GM12891 (cell line): ENCODE results near the gene ARAP2.

Experiments
- POLR2A ChIP-seq: IDR thresholded peaks from 2 replicates; pipeline ENCODE4 v1.6.1; 2011; ENCODE audit warnings: low read depth, low read length, control low read depth
- POLR2AphosphoS5 ChIP-seq: IDR thresholded peaks from 2 replicates; pipeline ENCODE4 v1.6.1; 2011; ENCODE audit warnings: low read depth, low read length, control low read depth
- SPI1 ChIP-seq: IDR thresholded peaks from 2 replicates; pipeline ENCODE4 v1.6.1; 2011; ENCODE audit warnings: low read depth, low read length, control low read depth
- TAF1 ChIP-seq: IDR thresholded peaks from 2 replicates; pipeline ENCODE4 v1.6.1; 2011; ENCODE audit warnings: low read depth, low read length, control low read depth

DNA sequence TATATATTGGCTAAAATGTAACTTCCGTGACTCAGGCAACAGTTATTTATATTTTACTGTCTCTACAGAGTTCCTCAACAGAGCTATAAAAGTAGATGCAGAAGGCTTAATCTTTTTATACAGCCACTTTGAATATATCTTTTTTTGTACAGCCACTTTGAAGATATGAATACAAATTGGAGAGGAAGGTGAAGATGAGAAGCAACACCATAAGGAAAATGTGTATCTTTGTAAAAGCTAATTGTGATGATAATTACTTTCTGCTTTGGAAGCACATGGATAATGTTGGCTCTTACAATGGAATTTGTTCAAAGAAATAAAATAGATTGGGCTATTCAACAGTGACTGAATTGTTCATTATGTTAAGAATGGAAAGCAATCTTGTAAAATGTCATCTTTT is 205.8 kb downstream of the ARAP2 start:
- TF ChIP-seq TAF1: no peak
- no peak for TF ChIP-seq POLR2AphosphoS5
- TF ChIP-seq POLR2A: no peak
- TF ChIP-seq SPI1: no peak
